ENCODE results near the gene LNPK. TPM values are rescaled to one million over a fixed set of nuclear protein-coding genes. Genes with fewer than 3 reads are reported as not detected.

LNPK gene
- total and polyA plus RNA-seq, 9 of the 15 experiments (the other 6 are each of a cell fraction or from before 2014, with no cell fraction given), result 6.4 to 40.4 (median 21.3) TPM

GRCh38 chr2:176001916-176002687 lies at the start of gene LNPK (continued):
- TF ChIP-seq ZNF407 (IDR thresholded peaks at IDR 0.05; ENCODE audit: low read depth), result no peak
- no peak for TF ChIP-seq ILK (tag; IDR thresholded peaks at IDR 0.05; ENCODE audit: borderline replicate concordance, low read depth)
- TF ChIP-seq GTF2F1 (IDR thresholded peaks at IDR 0.05; ENCODE audit: low read depth, low read length), result peak; percentile 73; the same call in 1 of the 2 replicates
- no peak for TF ChIP-seq PCBP2 (IDR thresholded peaks at IDR 0.05; ENCODE audit: low read depth, low read length, poor library complexity, severe bottlenecking)
- peak; percentile 65 for TF ChIP-seq SMAD1 (IDR thresholded peaks at IDR 0.05; ENCODE audit: low read depth, low read length, partially characterized antibody)
- TF ChIP-seq HNRNPUL1 (IDR thresholded peaks at IDR 0.05; ENCODE audit: low read length), result no peak
- TF ChIP-seq TAF7 (tag; IDR thresholded peaks at IDR 0.05), result no peak; the same call in 1 of the 2 replicates
- TF ChIP-seq ZBED1 (IDR thresholded peaks at IDR 0.05), result peak; percentile 59; the same call in 1 of the 2 replicates
- TF ChIP-seq, protein P1, sequence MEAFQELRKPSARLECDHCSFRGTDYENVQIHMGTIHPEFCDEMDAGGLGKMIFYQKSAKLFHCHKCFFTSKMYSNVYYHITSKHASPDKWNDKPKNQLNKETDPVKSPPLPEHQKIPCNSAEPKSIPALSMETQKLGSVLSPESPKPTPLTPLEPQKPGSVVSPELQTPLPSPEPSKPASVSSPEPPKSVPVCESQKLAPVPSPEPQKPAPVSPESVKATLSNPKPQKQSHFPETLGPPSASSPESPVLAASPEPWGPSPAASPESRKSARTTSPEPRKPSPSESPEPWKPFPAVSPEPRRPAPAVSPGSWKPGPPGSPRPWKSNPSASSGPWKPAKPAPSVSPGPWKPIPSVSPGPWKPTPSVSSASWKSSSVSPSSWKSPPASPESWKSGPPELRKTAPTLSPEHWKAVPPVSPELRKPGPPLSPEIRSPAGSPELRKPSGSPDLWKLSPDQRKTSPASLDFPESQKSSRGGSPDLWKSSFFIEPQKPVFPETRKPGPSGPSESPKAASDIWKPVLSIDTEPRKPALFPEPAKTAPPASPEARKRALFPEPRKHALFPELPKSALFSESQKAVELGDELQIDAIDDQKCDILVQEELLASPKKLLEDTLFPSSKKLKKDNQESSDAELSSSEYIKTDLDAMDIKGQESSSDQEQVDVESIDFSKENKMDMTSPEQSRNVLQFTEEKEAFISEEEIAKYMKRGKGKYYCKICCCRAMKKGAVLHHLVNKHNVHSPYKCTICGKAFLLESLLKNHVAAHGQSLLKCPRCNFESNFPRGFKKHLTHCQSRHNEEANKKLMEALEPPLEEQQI (IDR thresholded peaks at IDR 0.05), result no peak
- no peak for TF ChIP-seq PPARD (CRISPR knock-in tag; IDR thresholded peaks at IDR 0.05)
- no peak for TF ChIP-seq MTF1 (CRISPR knock-in tag; IDR thresholded peaks at IDR 0.05; ENCODE audit: borderline replicate concordance)
- TF ChIP-seq ZKSCAN3 (CRISPR knock-in tag; IDR thresholded peaks at IDR 0.05), result no peak
- TF ChIP-seq ZNF354B (CRISPR knock-in tag; IDR thresholded peaks at IDR 0.05), result no peak
- no peak for TF ChIP-seq MAFK (IDR thresholded peaks at IDR 0.05; ENCODE audit: low read length)
- TF ChIP-seq, protein P2, sequence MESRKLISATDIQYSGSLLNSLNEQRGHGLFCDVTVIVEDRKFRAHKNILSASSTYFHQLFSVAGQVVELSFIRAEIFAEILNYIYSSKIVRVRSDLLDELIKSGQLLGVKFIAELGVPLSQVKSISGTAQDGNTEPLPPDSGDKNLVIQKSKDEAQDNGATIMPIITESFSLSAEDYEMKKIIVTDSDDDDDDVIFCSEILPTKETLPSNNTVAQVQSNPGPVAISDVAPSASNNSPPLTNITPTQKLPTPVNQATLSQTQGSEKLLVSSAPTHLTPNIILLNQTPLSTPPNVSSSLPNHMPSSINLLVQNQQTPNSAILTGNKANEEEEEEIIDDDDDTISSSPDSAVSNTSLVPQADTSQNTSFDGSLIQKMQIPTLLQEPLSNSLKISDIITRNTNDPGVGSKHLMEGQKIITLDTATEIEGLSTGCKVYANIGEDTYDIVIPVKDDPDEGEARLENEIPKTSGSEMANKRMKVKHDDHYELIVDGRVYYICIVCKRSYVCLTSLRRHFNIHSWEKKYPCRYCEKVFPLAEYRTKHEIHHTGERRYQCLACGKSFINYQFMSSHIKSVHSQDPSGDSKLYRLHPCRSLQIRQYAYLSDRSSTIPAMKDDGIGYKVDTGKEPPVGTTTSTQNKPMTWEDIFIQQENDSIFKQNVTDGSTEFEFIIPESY (CRISPR knock-in tag; IDR thresholded peaks at IDR 0.05), result no peak
- TF ChIP-seq ZFP36 (IDR thresholded peaks at IDR 0.05; ENCODE audit: low read depth, low read length, partially characterized antibody), result peak; percentile 18

Data from K562 (cell line).